GM19324 (cell line): ENCODE data around the gene KANSL2.
"Not testable (repeated sequence)": the region's sequence is repeated elsewhere in the genome, so short reads cannot be mapped to it uniquely, and the experiment has no call there.

Source experiments
- ATAC-seq: cut with Tn5 transposase; IDR thresholded peaks from one replicate; pipeline ENCODE4 v1.9.1; 2021; ENCODE audit warnings: mild to moderate bottlenecking, moderate library complexity; ENCODE audit not compliant: unreplicated experiment, low FRiP score

KANSL2 gene

GRCh38 chr12:48681710-48682532 is at the start of gene KANSL2:
KANSL2 (minus strand) TSS chr12:48682238; CDS start chr12:48681632, 606 bp downstream.
- peak; percentile 98 for ATAC-seq

- no peak for ATAC-seq
Observed at GRCh38 chr12:48728807-48729206, 46.8 kb upstream of the KANSL2 start.

- not testable (repeated sequence) for ATAC-seq
Observed at GRCh38 chr12:48720737-48721136, 38.7 kb upstream of the KANSL2 start.

- not testable (repeated sequence) for ATAC-seq
Observed at GRCh38 chr12:48720171-48720570, 38.1 kb upstream of the KANSL2 start.

- not testable (repeated sequence) for ATAC-seq
Observed at GRCh38 chr12:48719002-48719401, 37.0 kb upstream of the KANSL2 start.

- peak; percentile 19 for ATAC-seq
Observed at GRCh38 chr12:48717252-48717695, 35.2 kb upstream of the KANSL2 start.

GRCh38 chr12:48716493-48717251 is 34.6 kb upstream of the KANSL2 start, which contains the start of gene CCNT1:
CCNT1 (minus strand) TSS chr12:48716707; CDS start chr12:48716675, 32 bp downstream.
- peak; percentile 98 for ATAC-seq

- no peak for ATAC-seq
Observed at GRCh38 chr12:48716168-48716492, 34.1 kb upstream of the KANSL2 start.

- no peak for ATAC-seq
Observed at GRCh38 chr12:48712209-48712608, 30.2 kb upstream of the KANSL2 start.

GRCh38 chr12:48698822-48699221 is 16.8 kb upstream of the KANSL2 start:
- not testable (repeated sequence) for ATAC-seq

GRCh38 chr12:48696626-48697025 is 14.6 kb upstream of the KANSL2 start:
- ATAC-seq: no peak

- ATAC-seq: no peak
Observed at GRCh38 chr12:48695859-48696258, 13.8 kb upstream of the KANSL2 start.

GRCh38 chr12:48694038-48694437 is 12.0 kb upstream of the KANSL2 start:
- no peak for ATAC-seq

- ATAC-seq: no peak
Observed at GRCh38 chr12:48693572-48693971, 11.5 kb upstream of the KANSL2 start.

GRCh38 chr12:48691826-48692487 is 9.9 kb upstream of the KANSL2 start:
- no peak for ATAC-seq

GRCh38 chr12:48690990-48691389 is 9.0 kb upstream of the KANSL2 start:
- ATAC-seq: no peak

GRCh38 chr12:48690436-48690835 is 8.4 kb upstream of the KANSL2 start:
- ATAC-seq: no peak

GRCh38 chr12:48688836-48689235 is 6.8 kb upstream of the KANSL2 start:
- no peak for ATAC-seq

GRCh38 chr12:48687592-48687991 is 5.6 kb upstream of the KANSL2 start:
- ATAC-seq: no peak

GRCh38 chr12:48686615-48687334 is 4.7 kb upstream of the KANSL2 start:
- ATAC-seq: no peak
